Breast epithelium (tissue), 4 donors: ENCODE results near the gene NSF. TPM values are rescaled to one million over a fixed set of nuclear protein-coding genes. Genes with fewer than 3 reads are reported as not detected.

Source experiments
- DNase-seq, 2 donors: peaks; one replicate each; pipeline ENCODE4 v3.0.0-alpha.2; 2019; ENCODE audit warnings: low spot score in 2 of 2
- H3K27ac ChIP-seq, 2 donors: fragments of 200-600 bp; sonication (generic) in 1 of 2; one replicate each; pipeline ENCODE4 v1.5.1; 2016 to 2019; ENCODE audit warnings: mild to moderate bottlenecking in 1 of 2
- H3K27me3 ChIP-seq, 2 donors: fragments of 200-600 bp; sonication (generic) in 1 of 2; one replicate each; pipeline versions ENCODE4 v1.5.1 to v1.6.0; 2017 to 2019; ENCODE audit warnings: control low read depth in 1 of 2, mild to moderate bottlenecking in 1 of 2
- H3K36me3 ChIP-seq: fragments of 200-600 bp; one replicate; pipeline ENCODE4 v1.5.1; 2019
- H3K4me1 ChIP-seq, 2 donors: fragments of 200-600 bp; sonication (generic); one replicate each; pipeline ENCODE4 v1.5.1; 2016 to 2019; ENCODE audit warnings: control low read depth in 1 of 2
- H3K4me3 ChIP-seq, 3 donors: fragments of 200-600 bp; sonication (generic); 1 replicate in 2 of 3; 2 replicates in 1 of 3; pipeline ENCODE4 v1.5.1; 2016 to 2019; ENCODE audit warnings: mild to moderate bottlenecking in 3 of 3, moderate library complexity in 2 of 3
- H3K9me3 ChIP-seq, 2 donors: fragments of 200-600 bp; sonication (generic) in 1 of 2; one replicate each; pipeline ENCODE4 v1.5.1; 2016 to 2019; ENCODE audit warnings: control low read depth in 1 of 2
- CTCF ChIP-seq, 3 donors: fragments of 450-650 bp; IDR thresholded peaks; one replicate each; pipeline ENCODE4 v1.5.1; 2016 to 2017; ENCODE audit warnings: antibody characterized with exemption in 3 of 3, mild to moderate bottlenecking in 3 of 3, moderate library complexity in 3 of 3
- POLR2A ChIP-seq: fragments of 450-650 bp; IDR thresholded peaks from one replicate; pipeline ENCODE4 v1.6.1; 2016; ENCODE audit warnings: antibody characterized with exemption, mild to moderate bottlenecking, moderate library complexity
- POLR2AphosphoS5 ChIP-seq, 3 donors: sonication (generic); formaldehyde crosslinking; IDR thresholded peaks; one replicate each; pipeline ENCODE4 v1.6.1; 2017; ENCODE audit warnings: antibody characterized with exemption in 3 of 3
- intact Hi-C: fragments of 100-400 bp; cut with DNase I; formaldehyde crosslinking; loops from one replicate; pipeline ENCODE4 v1.15.1; 2023; ENCODE audit warnings: low total_unique reads
- total RNA-seq, 3 donors: library from RNA; depleted of rRNA; stranded (reverse); fragments of >200 nt; gene quantifications; one replicate each; pipeline ENCODE4 v1.1.0, GENCODE V29; 2016

NSF gene
- total RNA-seq, 3 donors from 2014 or later: 22.1 to 38.1 (median 38.0) TPM

- no peak for DNase-seq
- H3K27me3 ChIP-seq: no peaks in the 10 kb centered on the region
- H3K9me3 ChIP-seq: no peaks in the 10 kb centered on the region
- no peak overlapping the region for H3K27ac ChIP-seq
- TF ChIP-seq CTCF (IDR thresholded peaks at IDR 0.05): no peak
- no peak for TF ChIP-seq POLR2A
- TF ChIP-seq POLR2AphosphoS5 (IDR thresholded peaks at IDR 0.05): no peak
- no peaks in the 10 kb centered on the region for H3K36me3 ChIP-seq
- intact Hi-C loops: no loop called here
- H3K4me1 ChIP-seq: no peaks in the 10 kb centered on the region
- H3K4me3 ChIP-seq: no peak overlapping the region
Measured at GRCh38 chr17:46732754-46733398, 142.4 kb downstream of the NSF start.

GRCh38 chr17:46733837-46734475, 143.5 kb downstream of the NSF start:
- Histone ChIP-seq H3K27ac (no peak overlapping the region), H3K36me3 (no peaks in the 10 kb centered on the region), H3K4me1 (no peaks in the 10 kb centered on the region), H3K9me3 (no peaks in the 10 kb centered on the region), H3K4me3 (no peak overlapping the region), H3K27me3 (no peaks in the 10 kb centered on the region)
- DNase-seq: no peak
- intact Hi-C loops: no loop called here
- no peak for TF ChIP-seq POLR2AphosphoS5 (IDR thresholded peaks at IDR 0.05)
- TF ChIP-seq POLR2A: no peak
- no peak for TF ChIP-seq CTCF (IDR thresholded peaks at IDR 0.05)

- Histone ChIP-seq H3K27me3 (no peaks in the 10 kb centered on the region), H3K4me1 (no peaks in the 10 kb centered on the region), H3K27ac (no peak overlapping the region), H3K36me3 (no peaks in the 10 kb centered on the region), H3K9me3 (no peaks in the 10 kb centered on the region), H3K4me3 (no peak overlapping the region)
- intact Hi-C loops: no loop called here
- DNase-seq: no peak
- TF ChIP-seq POLR2AphosphoS5 (IDR thresholded peaks at IDR 0.05): no peak
- TF ChIP-seq POLR2A: no peak
- no peak for TF ChIP-seq CTCF (IDR thresholded peaks at IDR 0.05)
Measured at GRCh38 chr17:46736100-46736499, 145.6 kb downstream of the NSF start.

GRCh38 chr17:46737326-46737725, 146.9 kb downstream of the NSF start:
- TF ChIP-seq POLR2AphosphoS5 (IDR thresholded peaks at IDR 0.05) (no peak), POLR2A (no peak), CTCF (IDR thresholded peaks at IDR 0.05) (no peak)
- Histone ChIP-seq H3K27ac (no peak overlapping the region), H3K4me1 (no peaks in the 10 kb centered on the region), H3K36me3 (no peaks in the 10 kb centered on the region), H3K9me3 (no peaks in the 10 kb centered on the region), H3K4me3 (no peak overlapping the region), H3K27me3 (no peaks in the 10 kb centered on the region)
- intact Hi-C loops: no loop called here
- no peak for DNase-seq

- H3K36me3 ChIP-seq: no peaks in the 10 kb centered on the region
- H3K27ac ChIP-seq: no peak overlapping the region
- no peaks in the 10 kb centered on the region for H3K4me1 ChIP-seq
- intact Hi-C loops: no loop called here
- DNase-seq: no peak
- no peaks in the 10 kb centered on the region for H3K27me3 ChIP-seq
- TF ChIP-seq POLR2AphosphoS5 (IDR thresholded peaks at IDR 0.05): no peak
- TF ChIP-seq CTCF (IDR thresholded peaks at IDR 0.05): no peak
- TF ChIP-seq POLR2A: no peak
- no peak overlapping the region for H3K4me3 ChIP-seq
- no peaks in the 10 kb centered on the region for H3K9me3 ChIP-seq
Measured at GRCh38 chr17:46738544-46738943, 148.1 kb downstream of the NSF start.
